ENCODE measurements around the gene PUM2.

The PUM2 gene

DNA sequence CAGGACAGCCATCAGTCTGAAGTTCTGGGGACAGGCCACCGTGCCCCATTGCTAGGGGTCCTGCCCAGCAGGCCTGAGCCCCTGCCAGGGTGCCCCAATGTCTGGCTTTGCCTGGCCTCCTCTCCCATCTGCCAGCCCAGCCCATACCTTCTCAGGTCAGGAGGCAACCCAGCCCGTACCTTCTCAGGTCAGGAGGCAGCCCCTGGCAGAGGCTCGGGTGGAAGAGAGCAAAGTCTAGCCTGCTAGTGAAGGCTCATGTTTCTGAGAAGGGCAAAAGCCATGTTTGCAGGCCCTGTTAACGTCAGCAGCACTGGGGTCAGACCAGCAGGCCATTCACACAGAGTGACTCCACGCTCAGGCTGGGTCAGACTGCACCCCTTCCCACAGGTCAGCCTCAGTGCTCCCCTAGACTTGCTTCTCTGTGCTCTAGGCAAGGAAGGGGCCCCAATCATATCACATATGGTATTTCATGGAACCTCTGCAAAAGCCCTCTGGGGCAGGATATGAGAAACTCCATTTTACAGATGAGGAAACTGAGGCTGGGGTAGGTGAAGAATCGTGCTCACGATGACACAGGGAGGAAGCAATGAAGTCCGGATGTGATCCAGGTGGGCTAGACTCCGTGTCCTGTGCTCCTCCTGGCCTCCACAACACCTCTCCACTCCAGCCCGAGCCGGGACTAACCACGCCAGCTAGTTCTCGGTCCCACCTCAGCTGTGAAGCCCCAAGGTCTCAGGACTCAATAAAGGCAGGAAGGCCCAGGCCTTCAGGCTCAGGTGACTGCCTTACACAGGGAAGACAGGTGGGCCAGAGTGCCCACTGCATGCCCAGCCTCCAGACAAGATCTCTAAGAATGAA is 135.2 kb downstream of the PUM2 start:
- no peak for DNase-seq

DNA sequence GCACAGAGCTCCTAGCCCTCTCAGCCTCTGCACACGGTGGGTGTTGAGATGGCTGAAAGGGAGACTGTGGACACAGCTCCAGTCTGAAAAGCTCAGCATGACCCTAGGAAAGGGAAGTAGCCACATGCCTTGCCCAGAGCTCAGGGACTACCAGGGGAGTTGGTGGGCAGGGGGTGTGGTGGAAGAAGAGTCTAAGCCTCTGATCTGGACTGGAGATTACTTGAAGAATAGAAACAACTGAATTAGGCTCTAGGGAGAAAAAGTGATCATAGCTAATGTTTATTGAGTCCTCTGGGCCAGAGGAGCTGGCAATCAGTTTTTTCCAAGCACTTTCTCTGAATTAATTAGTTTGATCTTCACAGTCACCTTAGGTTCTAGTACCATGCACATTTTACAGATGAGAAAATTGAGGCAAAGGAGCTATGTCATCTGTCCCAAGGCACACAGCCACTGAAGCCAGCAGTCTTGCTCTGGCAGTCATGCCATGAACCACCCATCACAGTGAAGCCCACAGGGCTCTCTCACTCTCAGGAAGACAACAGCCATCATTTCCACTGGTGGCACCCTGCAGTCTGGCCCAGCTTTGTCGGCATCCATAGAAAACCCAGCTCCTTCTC is 136.0 kb downstream of the PUM2 start:
- DNase-seq: peak in 2 of 4 experiments; percentile 17 to 23

DNA sequence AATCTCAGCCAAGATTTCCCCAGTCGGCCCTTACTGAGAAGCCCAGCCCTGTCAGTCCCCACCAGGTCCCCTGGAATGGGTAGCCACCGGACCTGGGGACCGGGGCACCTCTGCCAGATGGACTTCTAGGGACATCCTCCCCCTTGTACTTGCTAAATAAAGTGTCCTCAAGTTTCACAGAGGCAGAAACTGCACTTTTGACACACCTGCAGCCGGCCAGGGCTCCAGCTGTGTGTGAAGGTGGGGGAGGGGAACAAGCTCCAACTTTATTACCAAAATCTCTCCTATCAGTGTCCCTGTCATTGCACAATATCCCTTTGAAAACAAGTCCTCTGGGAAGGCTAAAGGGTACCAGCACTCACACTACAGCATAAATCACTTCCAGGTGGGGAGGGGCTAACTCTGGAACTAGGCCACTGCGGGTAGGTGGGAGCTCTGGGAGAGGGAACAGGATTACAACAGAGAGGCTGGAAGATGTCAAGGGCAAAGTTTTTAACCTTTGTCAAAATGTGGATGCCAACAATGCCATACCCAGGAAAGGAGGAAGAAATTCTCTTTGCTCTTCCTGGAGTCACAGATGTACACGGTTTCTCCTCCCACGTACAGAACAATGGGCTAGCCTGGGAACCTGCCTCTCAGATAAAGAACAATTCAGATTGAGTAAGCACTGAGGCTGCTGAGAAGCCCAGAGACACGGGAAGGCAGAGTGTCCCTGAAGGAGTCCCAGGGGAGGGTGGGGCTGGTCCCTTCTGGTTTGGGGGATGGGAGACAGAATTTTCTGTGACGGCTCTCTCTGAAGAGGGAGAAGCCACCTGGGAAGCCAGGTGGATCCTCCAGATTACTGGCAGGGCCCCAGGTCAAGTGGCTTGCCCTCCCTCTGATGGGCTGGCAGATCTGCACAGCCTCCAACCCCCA is 136.7 kb downstream of the PUM2 start:
- DNase-seq: no peak

DNA sequence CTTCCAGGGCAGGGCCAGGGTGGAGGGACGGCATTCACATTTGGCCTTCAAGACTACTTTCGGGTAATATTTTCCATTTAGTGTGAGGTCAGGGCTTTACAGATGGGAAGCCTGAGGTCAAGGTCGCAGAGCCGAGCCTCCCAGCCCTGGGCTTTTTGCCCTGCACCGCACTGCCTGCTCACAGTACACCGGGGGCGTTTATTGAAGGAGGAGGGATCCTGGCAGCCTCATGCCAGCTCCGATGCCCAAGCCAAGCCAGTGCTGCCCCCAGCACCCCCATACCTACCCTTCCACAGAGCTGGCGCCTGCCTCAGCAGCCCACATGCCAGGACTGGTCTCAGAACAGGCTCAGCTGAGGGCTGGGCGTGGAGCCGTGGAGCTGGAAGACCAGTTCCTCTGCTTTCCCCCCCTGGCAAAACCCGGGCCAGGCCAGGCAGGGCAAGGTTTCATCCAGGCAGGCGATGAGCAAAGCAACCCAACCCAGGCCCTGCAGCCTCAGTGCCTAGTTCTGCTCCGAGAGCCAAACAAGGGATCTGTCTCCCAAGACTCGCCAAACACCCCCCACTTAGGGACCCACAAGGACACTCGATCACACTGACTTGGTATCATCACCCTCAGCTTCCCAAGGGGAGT is 137.7 kb downstream of the PUM2 start:
- DNase-seq: no peak

DNA sequence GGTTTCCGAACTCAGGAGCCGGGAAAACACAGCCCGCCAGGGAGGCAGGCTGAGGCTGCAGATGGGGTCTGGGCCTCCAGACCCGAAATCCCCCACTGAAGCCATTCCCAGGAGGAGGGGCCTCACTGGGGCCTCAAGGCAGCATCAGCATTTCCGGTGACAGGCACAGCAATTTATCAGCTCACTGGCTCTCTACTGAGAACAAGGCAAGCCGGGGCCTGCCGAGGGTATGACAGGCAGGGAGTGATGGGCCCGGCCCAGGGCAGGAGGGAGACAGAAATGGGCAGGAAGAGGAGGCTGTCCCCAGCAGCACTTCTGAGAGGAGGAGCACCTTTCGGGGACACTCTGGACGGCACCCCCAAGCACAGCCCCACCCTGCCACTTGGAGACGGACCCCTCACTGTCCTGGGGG is 138.2 kb downstream of the PUM2 start:
- DNase-seq: no peak

DNA sequence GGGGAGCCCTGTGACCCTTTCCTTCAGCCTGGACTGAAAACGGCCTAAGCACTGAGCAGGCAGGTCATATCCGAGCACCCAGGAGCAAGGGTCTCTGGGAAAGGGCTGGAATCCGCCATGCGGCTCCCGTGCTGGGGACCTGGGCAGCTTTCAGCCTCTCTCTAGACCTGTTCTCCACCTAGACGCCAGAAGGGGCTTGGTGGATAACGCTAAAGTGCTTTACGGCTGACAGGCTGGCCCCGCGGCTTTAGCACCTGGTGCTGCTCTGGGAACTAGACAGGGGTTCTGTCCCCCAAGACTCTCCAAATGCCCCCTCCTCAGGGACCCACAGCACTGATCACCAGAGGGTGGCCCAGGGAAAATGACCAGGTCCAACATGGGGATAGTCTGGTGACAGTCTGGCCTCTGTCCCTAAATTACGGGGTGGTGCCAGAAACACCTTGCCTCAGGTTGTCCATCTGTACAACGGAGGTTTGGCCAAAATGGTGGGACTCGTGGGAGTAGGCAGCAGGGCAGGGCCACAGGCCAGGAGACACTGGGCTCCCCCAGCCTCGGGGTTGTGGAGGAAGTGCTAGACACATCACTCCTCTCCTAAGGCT is 138.7 kb downstream of the PUM2 start:
- no peak for DNase-seq

DNA sequence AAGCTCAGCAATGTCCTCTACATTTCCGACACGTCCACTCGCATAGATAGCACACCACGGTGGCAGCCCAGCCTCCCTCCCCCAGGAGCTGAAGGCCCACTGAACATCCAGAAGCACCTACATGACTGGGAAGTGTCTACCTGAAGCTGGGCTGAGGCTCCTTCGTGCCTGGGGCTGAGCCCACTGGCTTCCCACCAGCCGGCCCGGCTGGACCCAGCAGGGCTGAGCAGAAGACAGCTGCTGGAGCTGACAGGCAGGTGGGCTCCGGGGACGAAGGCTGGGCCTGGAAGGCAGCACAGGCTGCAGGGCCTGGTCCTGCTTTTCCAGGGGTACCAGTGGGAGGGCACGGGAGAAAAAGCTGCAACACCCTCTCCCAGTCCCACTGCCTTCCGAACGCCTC is 139.2 kb downstream of the PUM2 start:
- DNase-seq: no peak

DNA sequence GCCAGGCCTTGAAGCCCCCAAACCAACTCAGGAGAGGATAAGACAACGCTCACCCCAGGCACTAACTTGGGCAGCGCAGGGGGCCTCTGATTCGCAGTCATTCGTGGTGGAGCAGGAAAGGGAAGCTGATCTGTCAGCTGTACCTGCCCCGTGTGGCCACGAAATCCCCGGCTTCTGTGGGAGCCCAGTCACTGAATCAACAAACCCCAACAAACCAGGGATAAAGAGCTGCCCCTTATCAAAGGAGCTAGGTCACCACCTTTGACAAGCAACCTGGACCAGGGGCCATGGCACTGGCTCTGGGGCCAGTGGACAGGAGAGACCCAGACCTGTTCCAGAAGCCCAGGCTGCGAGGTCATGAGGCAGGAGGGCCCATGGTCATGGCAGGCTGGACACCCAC is 140.2 kb downstream of the PUM2 start:
- DNase-seq: no peak

DNA sequence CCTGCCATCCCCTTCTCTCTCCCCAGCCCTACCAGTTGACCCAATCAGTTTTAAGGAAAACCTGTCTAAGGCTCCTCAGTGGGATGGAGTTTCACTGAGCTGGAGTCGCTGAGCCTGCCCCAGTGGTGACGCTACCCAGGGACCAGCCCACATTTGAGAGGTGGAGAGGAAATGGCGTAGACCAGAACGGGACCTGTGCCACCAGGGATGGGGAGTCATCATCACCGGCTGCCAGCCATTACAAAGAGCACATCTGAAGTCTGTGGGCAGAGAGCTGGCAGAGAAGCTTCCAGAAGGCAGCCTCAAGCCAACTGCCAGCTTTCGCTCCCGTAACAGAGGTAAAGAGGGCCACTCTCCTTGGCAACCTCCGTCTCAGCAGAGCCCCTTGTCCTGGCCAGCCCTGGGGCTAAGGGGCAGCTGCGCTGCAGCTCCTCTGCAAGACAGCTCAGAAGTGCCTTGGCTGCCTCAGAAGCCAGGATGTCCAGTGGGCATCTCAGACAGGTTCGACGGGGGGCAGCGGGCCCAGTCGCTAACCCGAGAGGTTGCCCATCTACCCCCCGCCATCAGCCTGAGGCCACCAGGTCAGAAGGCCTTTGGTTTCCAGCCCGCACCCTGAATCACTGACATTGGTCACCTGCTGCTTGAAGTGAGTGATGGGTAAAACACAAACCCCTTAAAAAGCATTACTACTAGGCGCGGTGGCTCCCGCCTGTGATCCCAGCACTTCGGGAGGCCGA is 141.1 kb downstream of the PUM2 start:
- no peak for DNase-seq

DNA sequence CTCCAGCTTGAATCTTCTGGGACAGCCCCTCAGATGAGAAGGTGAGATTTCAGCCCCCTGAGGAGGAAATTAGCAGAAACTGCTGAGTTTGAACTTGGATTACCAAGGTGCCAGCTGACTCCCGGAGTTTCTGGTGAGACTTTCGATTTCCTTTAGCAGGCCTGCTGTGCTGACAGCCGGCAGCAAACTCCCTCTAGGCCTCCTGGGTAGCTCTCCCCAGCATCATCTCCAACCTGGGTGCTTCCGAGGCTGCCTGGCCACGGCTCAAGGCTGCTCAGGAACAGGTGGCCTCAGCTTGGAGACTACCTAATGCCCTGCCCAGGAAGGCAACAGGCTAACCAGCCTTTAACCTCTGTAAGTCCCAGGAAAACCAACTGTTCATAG is 142.2 kb downstream of the PUM2 start:
- DNase-seq: no peak

DNA sequence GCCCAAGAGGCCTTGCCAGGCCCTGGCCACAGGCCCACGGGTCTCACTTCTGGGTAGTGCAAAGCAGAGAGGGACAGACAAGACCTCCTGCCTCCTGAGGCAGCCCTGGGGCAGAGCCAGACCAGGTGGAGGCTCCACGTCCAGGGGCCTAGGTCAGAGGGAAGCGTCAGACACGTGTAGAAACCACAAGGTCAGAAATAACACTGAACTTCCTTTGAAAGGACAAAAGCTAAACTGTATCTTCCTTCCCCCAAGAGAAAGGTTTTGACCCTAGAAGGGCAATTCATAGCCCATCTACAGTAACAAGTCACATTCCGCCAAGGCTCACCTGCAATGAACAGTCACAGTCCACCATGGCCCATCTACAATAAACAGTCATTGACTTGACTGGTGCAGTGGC is 143.6 kb downstream of the PUM2 start:
- DNase-seq: no peak

DNA sequence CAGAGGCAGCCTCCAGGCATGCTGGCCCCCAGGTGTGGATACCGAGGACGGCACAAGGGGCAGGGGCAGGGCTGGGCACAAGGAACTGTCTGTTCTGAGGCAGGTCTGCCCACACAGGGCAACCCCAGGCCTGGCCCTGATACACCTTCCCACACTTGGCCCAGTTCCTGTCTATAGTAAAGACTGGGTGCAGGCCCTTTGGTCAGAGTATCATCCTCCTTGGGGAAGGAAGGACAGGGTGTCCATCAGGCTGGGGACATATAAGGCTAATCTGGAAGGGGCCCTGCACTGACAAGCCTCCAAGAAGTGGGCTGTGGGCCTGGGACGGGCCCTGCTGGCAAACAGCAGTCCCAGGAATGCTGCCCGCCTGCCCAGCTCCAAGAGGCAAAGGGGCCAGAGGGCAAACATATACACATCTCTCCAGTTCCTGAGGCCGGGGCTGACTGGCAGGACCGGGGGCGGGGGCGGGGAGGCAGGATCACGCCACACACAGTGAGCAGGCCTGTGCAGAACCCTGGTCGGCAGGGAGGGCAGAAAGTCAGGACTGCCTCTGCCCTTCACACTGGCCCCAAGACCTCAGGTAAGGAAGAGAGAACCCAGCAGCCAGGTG is 144.6 kb downstream of the PUM2 start:
- no peak for DNase-seq

DNA sequence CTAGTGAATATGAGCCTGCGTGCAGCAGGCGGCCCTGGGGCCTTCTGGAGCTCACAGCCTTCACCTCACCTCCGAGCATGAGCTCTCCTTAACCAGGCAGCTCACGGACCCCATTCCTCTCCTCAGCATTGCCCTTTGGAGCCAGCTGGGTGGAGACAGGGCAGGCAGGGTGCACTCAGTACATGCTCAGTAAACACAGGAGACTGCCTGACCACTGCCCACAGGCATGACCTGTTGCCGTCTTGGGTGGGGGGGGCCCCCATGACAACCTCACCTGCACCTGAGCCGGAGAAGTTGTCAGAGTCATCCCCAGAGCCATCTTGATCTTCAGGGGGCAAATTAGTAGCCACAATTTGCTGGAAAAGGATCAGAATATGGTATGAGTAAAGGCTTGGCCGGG is 145.6 kb downstream of the PUM2 start:
- DNase-seq: no peak

DNA sequence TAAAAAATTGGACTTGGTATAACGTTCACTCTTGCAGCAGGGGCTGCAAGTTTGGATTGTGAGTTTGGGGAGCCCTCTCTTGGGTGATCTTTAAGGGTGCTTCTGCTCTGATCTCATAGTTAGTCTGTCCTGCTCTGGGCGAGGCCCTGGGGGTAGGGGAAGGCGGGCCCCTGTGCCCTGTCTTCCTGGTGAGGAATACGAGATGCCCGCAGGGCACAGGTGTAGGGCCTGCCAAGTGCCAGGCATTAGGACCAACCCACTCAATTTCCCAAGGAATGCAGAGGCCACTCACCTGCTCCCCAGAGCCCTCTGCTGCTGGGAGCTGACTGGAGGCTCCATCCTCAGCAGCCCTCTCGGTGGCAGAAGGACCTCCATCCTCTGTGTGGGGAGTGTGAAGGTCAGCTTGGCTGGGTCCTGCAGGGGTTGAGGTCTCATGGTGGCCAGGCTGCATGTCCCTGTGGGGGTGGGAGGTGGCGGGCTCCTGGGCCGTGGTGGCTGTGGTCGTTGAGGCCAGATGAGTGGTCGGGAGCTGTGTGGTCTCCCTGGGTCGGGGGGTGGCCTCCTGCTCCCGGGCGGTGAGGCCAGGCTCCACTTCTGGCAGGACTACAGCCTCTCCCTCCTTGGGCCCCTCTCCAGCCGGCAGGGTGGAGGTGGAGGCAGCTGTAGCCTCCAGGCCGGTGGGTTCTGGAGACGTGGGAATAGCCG is 147.0 kb downstream of the PUM2 start:
- no peak for DNase-seq

DNA sequence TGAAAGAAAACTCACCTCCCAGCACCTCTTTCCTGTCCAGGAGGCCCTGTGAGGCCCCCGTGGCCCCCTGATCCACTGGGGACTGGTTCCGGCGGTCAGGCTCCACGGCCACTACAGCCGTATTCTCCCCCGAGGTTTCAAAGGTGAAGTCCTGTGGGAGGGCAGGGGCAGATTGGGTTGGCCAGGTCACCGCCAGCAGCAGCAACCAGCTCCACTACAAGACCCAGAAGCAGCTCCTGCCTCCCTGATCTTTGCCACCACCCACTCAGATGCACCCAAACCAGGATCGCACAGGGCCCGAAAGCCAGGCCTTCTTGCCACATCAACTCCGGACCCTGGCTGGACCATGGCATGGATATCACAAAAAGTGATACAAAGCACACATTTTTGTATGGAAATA is 147.6 kb downstream of the PUM2 start:
- no peak for DNase-seq

DNA sequence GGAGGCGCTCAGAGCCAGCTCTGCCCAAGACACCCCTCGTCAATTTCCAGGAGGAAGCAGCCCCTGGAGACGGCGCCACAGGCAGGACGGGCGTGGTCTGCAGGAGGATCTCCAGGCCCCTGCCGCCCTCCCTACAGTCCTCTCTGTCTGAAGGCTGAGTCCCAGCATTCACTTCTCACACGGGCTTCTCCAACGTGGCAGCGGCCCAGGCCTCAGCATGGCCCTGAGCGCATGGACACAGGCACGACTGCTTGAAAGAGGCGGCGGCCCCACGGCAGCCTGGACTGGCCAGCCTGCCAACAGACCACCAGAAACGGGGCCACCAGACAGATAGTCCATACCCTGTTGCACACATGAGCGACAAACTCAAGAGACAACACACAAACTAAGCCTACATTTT is 149.0 kb downstream of the PUM2 start:
- no peak for DNase-seq

DNA sequence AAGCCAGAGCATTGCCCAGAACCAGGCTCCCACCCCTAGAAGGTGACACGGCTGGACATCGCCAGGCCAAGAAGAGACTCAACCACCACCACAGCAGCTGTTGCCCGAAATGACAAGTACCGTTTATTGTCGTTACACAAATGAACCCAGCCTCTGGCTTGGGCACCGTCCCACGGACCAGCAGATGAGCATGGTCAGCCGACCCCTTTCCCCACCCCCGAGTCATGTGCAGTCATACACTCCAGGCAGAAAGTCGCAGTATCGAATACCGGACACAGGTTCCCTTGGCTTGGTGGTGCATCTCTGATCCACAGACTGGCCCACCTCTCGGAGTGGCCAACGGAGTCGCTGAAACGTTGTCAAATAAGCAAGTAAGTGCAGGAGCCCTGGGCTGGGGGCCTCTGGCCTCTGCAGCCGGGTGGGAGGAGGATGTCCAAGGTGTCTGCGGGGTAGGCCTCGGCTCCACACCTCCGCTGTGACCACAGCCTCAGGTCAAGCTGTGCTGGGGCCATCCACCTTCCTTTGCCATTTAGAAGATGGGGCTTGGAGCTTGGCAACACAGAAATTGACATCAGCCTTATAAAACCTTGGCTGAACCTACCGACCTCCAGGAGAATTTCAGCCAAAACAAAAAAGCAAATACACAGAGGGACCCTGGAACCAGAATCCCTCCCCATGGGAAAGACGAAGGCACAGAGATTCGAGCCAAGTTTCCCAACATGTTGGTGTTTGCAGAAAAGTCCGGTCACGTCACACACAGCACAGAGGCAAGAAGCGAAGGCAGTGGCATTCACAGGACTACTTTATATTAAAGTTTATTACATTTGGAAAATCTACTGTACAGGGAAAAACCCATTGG is 149.7 kb downstream of the PUM2 start:
- DNase-seq: no peak

DNA sequence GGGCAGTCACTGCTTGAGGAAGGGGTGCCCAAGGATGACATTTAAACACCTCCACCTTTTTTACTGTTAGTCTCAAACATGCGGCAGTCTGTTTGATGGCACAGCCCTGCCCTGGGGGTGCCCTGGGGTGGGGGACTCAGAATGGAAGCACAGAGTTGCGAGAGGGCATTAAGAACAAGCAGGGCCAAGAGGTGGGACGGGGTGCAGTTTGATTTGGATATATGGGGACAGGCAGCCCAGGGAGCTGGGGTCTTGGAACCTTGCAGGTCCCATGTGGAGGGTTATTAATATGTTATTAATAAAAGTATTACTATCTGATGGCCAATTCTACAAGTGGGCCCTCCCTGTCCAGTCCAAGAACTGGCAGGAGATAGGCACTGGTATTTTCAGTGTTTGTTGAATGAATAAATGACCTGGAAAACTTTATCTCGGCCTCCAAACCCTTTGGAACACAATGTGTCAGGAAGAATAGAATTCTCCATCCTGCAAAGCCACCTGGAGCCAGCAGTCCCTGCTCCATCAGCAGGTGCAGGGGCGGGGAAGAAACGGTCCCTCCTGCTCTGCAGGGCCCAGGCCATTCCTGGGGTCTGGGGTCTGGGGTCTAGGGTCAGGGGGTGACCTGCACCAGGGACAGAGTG is 150.9 kb downstream of the PUM2 start:
- DNase-seq: no peak

All from suppressor macrophage (primary cell).